HFFc6 (cell line): ENCODE data around the gene KCNG2. TPM values are rescaled to one million over a fixed set of nuclear protein-coding genes. Genes with fewer than 3 reads are reported as not detected.
"Not testable (repeated sequence)": the region's sequence is repeated elsewhere in the genome, so short reads cannot be mapped to it uniquely, and the experiment has no call there.

Experiments
- DNase-seq: peaks from one replicate; pipeline ENCODE4 v3.0.0-alpha.2; 2018
- H3K27ac Mint-ChIP-seq: 2 replicates; pipeline ENCODE4 v1.8.0; 2020; ENCODE audit warnings: mild to moderate bottlenecking, mixed read lengths
- H3K27me3 Mint-ChIP-seq: 2 replicates; pipeline ENCODE4 v1.8.0; 2021; ENCODE audit warnings: mild to moderate bottlenecking, moderate library complexity, mixed read lengths; ENCODE audit not compliant: insufficient read depth
- H3K36me3 Mint-ChIP-seq: 2 replicates; pipeline ENCODE4 v1.8.0; 2021; ENCODE audit warnings: low read depth, mixed read lengths
- H3K4me1 Mint-ChIP-seq: 2 replicates; pipeline ENCODE4 v1.8.0; 2020; ENCODE audit warnings: low read depth, mixed read lengths
- H3K4me3 Mint-ChIP-seq: 2 replicates; pipeline ENCODE4 v1.8.0; 2020; ENCODE audit warnings: mild to moderate bottlenecking, moderate library complexity, mixed read lengths
- H3K9me3 Mint-ChIP-seq: 2 replicates; pipeline ENCODE4 v1.8.0; 2020; ENCODE audit warnings: mild to moderate bottlenecking, mixed read lengths
- total RNA-seq, 6 experiments: library from RNA; stranded (reverse); fragmentation: NEBNext Ultra II Directional; extraction: Animal tissue kit (Norgen Biotek cat#: 25700); gene quantifications; 2 replicates in 1 of 6; 3 replicates in 5 of 6; pipeline ENCODE4 v1.2.3, GENCODE V29; 2021
- TF ChIP-seq, protein P1 (sequence below): fragments of 200-600 bp; sonication (generic); IDR thresholded peaks from 2 replicates; pipeline ENCODE4 v1.5.0; 2021; ENCODE audit warnings: antibody characterized with exemption, mild to moderate bottlenecking

Gene KCNG2
- total RNA-seq, 6 experiments from 2014 or later = not detected

DNA sequence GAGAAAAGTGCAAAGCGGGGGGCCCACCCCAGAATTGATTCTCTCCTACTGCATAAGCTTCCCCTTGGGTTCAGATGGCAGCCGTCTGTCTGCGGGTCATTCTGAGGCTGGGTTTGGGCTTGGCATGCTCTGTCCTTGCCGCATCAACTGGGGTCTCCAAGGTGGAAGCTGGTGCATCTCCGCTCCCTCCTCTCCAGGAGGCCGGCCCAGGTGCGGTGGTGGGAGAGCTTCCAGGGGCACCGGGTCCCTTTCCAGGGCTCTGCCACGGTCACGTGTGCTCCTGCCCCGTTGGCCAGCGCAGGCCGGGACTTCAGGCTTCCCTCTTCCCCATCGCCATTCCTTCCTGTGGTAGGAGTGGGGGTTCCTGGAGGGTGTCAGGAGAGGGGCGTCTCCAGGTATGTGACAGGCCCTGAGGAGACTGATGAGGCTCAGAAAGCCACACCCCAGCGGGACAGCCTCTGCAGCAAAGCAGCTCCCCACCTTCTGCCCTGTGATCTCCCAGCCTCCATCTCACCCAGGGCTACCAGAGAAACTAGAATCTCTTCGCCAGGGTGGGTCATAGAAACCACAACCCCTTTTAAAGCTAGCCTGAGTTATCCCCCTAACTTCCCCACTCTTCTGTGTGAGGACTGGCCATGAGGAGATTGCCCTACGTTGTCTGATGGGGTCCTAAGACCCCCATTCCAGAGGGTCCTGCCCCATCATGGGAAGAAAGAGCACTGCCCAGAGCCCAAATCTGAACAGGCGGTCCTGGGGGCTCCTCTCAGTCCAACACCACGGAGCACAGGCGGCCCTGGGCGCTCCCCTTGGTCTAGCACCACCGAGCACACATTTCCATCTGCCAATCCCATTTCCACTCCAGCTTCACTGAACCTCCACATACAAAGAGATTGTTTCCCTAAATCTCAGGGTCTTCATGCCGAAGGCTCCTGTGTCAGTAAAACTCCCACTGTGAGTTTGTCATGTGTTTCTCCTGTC is 77.1 kb downstream of the KCNG2 start:
- Mint-ChIP-seq H3K36me3 (0 out of 2 replicates have a peak, but pooled peaks cover 4% of the 10 kb centered on the region), H3K9me3 (peaks cover 5% of the 10 kb centered on the region; the same call in 1 of the 2 replicates), H3K4me1 (no peaks in the 10 kb centered on the region), H3K27me3 (peaks cover 7% of the 10 kb centered on the region), H3K4me3 (no peak overlapping the region), H3K27ac (no peak overlapping the region)
- TF ChIP-seq, protein P1, sequence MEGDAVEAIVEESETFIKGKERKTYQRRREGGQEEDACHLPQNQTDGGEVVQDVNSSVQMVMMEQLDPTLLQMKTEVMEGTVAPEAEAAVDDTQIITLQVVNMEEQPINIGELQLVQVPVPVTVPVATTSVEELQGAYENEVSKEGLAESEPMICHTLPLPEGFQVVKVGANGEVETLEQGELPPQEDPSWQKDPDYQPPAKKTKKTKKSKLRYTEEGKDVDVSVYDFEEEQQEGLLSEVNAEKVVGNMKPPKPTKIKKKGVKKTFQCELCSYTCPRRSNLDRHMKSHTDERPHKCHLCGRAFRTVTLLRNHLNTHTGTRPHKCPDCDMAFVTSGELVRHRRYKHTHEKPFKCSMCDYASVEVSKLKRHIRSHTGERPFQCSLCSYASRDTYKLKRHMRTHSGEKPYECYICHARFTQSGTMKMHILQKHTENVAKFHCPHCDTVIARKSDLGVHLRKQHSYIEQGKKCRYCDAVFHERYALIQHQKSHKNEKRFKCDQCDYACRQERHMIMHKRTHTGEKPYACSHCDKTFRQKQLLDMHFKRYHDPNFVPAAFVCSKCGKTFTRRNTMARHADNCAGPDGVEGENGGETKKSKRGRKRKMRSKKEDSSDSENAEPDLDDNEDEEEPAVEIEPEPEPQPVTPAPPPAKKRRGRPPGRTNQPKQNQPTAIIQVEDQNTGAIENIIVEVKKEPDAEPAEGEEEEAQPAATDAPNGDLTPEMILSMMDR = no peak
- no peak for DNase-seq

DNA sequence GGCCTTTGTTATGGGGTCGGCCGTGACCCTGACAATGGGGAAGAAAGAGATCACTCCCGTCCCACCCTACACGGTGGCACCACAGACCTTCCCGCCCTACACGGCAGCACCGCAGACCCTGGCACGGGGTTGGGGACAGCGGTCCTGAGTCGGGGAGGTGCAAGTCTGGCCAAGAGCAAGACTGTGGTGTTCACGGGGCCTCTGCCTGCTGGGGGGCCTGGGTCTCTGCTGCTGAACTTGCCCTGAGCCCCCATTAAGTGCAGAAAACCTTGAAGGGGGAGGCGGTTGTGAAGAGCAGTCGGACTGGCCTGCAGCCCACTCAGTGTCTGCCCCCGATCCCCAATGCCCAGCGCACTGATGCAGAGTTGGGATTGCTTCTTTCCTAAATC is 77.8 kb downstream of the KCNG2 start:
- TF ChIP-seq, protein P1 = no peak
- H3K27ac Mint-ChIP-seq = no peak overlapping the region
- H3K4me3 Mint-ChIP-seq = no peak overlapping the region
- no peaks in the 10 kb centered on the region for H3K4me1 Mint-ChIP-seq
- no peak for DNase-seq
- H3K27me3 Mint-ChIP-seq = peaks cover 7% of the 10 kb centered on the region
- 0 out of 2 replicates have a peak, but pooled peaks cover 4% of the 10 kb centered on the region for H3K36me3 Mint-ChIP-seq
- H3K9me3 Mint-ChIP-seq = peaks cover 5% of the 10 kb centered on the region; the same call in 1 of the 2 replicates

DNA sequence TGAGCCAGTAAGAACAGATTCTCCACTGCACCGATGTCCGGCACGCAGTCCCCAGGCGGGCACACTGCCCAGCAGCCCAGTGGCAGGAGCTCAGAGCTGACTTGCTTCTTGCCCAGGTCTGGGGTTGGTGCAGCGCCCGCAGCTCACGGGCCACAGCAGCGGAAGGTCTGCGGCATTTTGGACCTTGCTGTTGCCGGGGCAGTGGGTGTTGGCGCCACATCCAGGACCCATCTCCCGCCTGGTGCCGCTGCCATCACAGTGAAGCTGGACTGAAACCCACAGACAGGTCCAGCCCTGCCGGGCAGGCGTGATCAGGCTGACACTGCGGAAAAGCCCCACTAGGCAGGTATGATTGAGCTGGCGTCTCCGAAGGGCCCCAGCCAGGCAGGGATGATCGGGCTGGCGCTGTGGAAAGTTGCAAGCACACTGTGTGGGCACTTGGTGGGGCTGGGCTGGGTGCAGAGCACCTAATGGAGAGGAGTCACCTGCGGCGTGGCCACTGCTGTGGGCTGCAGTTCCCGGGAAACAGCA is 78.3 kb downstream of the KCNG2 start:
- Mint-ChIP-seq H3K27me3 (peaks cover 7% of the 10 kb centered on the region), H3K9me3 (peaks cover 5% of the 10 kb centered on the region; the same call in 1 of the 2 replicates), H3K36me3 (0 out of 2 replicates have a peak, but pooled peaks cover 4% of the 10 kb centered on the region), H3K4me1 (no peaks in the 10 kb centered on the region), H3K27ac (no peak overlapping the region), H3K4me3 (no peak overlapping the region)
- TF ChIP-seq, protein P1 = no peak
- no peak for DNase-seq

DNA sequence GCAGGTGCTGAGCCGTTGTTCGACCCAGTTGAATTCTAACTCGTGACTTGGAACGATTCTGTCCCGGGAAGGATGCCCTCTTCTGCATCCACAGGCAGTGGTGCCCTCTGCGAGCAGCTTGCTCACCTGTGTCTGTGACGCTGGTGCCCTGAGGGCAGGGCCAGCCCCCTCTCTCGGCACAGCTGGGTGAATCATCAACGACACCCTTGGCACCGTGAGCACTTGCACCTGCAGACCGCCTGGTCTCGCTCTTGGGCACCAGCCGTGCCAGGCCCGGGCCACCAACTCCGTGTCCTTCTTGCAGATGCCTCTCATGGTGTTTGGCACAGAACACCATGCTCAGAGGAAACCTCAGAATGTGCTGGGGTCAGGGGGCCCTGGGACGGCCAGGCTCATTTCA is 78.8 kb downstream of the KCNG2 start:
- DNase-seq = no peak
- H3K27me3 Mint-ChIP-seq = peaks cover 7% of the 10 kb centered on the region
- H3K27ac Mint-ChIP-seq = no peak overlapping the region
- TF ChIP-seq, protein P1 = no peak
- 0 out of 2 replicates have a peak, but pooled peaks cover 4% of the 10 kb centered on the region for H3K36me3 Mint-ChIP-seq
- H3K4me1 Mint-ChIP-seq = no peaks in the 10 kb centered on the region
- H3K4me3 Mint-ChIP-seq = no peak overlapping the region
- peaks cover 5% of the 10 kb centered on the region; the same call in 1 of the 2 replicates for H3K9me3 Mint-ChIP-seq

DNA sequence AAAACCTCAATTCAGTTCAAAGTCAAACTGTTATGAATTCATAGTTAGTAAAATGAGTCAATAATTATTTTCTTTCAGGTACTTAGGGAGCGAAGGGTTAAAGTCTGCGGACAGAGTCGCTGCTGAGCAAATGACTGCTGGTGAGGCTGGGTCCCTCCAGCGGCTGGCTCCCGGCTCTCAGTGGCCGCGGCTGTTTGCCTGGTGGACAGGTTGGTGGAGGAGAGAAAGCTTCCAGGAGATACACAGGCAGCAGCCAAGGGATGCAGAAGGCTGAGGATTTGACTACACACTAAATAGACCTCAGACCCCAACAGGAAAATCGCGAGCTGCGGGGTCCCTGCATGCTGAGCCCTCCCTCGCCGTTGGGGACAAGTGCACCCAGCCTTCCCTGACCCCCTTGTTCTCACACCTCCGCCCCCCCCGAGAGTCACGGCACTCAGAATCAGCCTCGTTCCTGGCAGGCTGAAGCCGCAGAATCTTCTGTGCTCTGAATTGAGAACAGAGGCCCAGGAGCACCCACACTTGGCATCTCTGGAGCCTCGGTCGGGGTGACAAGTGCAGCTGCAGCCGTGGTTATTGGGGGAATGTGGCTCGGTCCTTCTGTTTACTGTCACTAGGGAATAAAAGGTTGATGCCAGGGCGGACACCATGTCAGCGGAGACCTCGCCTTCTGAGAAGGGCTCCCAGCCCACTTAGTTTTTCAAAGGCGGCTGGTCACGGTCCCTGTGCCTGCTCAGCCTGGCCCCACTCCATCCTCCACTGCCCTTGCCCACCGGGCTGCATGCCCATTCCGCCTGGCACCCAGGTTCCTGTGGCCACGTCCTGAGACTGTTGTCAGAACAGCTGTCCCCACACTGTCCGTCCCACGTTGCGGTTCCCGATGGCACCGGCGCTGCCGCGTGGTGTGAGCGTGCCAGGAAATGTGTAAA is 79.7 kb downstream of the KCNG2 start:
- Mint-ChIP-seq H3K27ac (no peak overlapping the region), H3K4me1 (no peaks in the 10 kb centered on the region), H3K36me3 (0 out of 2 replicates have a peak, but pooled peaks cover 3% of the 10 kb centered on the region), H3K4me3 (no peak overlapping the region), H3K9me3 (peaks cover 9% of the 10 kb centered on the region), H3K27me3 (peaks cover 7% of the 10 kb centered on the region)
- TF ChIP-seq, protein P1 = no peak
- no peak for DNase-seq

DNA sequence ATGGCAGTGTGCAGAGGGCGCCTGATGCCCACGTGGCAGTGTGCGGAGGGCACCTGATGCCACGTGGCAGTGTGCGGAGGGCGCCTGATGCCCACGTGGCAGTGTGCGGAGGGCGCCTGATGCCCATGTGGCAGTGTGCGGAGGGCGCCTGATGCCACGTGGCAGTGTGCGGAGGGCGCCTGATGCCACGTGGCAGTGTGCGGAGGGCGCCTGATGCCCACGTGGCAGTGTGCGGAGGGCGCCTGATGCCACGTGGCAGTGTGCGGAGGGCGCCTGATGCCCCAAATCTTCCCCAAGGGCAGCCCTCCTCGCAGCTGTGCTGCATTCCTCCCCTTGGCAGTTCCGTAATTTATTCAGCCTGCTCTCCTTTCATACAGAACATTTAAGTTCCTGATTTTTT is 80.5 kb downstream of the KCNG2 start:
- H3K4me3 Mint-ChIP-seq, H3K27ac Mint-ChIP-seq, H3K27me3 Mint-ChIP-seq, DNase-seq, H3K36me3 Mint-ChIP-seq, H3K4me1 Mint-ChIP-seq: not testable (repeated sequence)
- H3K9me3 Mint-ChIP-seq = peaks cover 11% of the 10 kb centered on the region
